Testis (tissue), 3 donors: ENCODE data around the gene PDE8B. TPM values are rescaled to one million over a fixed set of nuclear protein-coding genes. Genes with fewer than 3 reads are reported as not detected.
A peak's percentile ranks its signal among the peaks of the same experiment; 100 is the strongest.

ENCODE experiments used
- DNase-seq: peaks from one replicate; pipeline ENCODE4 v3.0.0-alpha.2; 2019
- H3K27ac ChIP-seq, 2 donors: fragments of 200-600 bp; sonication (generic); one replicate each; pipeline ENCODE4 v1.5.1; 2019
- H3K27me3 ChIP-seq: fragments of 200-600 bp; sonication (generic); one replicate; pipeline ENCODE4 v1.5.1; 2019
- H3K36me3 ChIP-seq: fragments of 200-600 bp; sonication (generic); one replicate; pipeline ENCODE4 v1.5.1; 2017; ENCODE audit warnings: low read depth; ENCODE audit errors: missing control alignments
- H3K4me1 ChIP-seq: fragments of 200-600 bp; sonication (generic); one replicate; pipeline ENCODE4 v1.5.1; 2019
- H3K4me3 ChIP-seq, 2 donors: fragments of 200-600 bp; sonication (generic); one replicate each; pipeline ENCODE4 v1.5.1; 2017 to 2019
- H3K9me3 ChIP-seq: fragments of 200-600 bp; sonication (generic); one replicate; pipeline ENCODE4 v1.5.1; 2017
- POLR2A ChIP-seq: fragments of 450-650 bp; IDR thresholded peaks from one replicate; pipeline ENCODE4 v1.6.1; 2017; ENCODE audit warnings: antibody characterized with exemption, mild to moderate bottlenecking, moderate library complexity
- WGBS, 2 donors: methylation state at CpG; one replicate each; pipeline ENCODE4 v1.1.5; 2018; 5-methylcytosine and 5-hydroxymethylcytosine counted together
- intact Hi-C: fragments of 100-400 bp; cut with DNase I; formaldehyde crosslinking; loops from one replicate; pipeline ENCODE4 v1.15.1; 2023; ENCODE audit warnings: low total_unique reads
- polyA plus RNA-seq: library from polyadenylated mRNA; stranded (reverse); fragments of 350-450 nt; fragmentation: Illumina TruSeq; extraction: RNeasy Lipid Tissue Mini Kit (QIAGEN cat#74804); gene quantifications from one replicate; pipeline ENCODE4 v1.2.3, GENCODE V29; 2014; ENCODE audit warnings: low read depth, low replicate concordance; ENCODE audit not compliant: insufficient read depth
- total RNA-seq, 2 donors: library from RNA; depleted of rRNA; stranded (reverse); fragments of >200 nt; gene quantifications; one replicate each; pipeline ENCODE4 v1.2.3, GENCODE V29; 2016
- TF ChIP-seq, protein P1 (sequence below), 3 experiments: fragments of 450-650 bp in 2 of 3; fragments of 200-600 bp in 1 of 3; sonication (generic) in 1 of 3; IDR thresholded peaks; one replicate each; pipeline ENCODE4 v1.5.1; 2016 to 2019; ENCODE audit warnings: antibody characterized with exemption in 3 of 3, mild to moderate bottlenecking in 2 of 3, moderate library complexity in 1 of 3

The PDE8B gene
- total and polyA plus RNA-seq, 3 donors from 2014 or later, result 2.0 to 7.2 (median 5.8) TPM

DNA sequence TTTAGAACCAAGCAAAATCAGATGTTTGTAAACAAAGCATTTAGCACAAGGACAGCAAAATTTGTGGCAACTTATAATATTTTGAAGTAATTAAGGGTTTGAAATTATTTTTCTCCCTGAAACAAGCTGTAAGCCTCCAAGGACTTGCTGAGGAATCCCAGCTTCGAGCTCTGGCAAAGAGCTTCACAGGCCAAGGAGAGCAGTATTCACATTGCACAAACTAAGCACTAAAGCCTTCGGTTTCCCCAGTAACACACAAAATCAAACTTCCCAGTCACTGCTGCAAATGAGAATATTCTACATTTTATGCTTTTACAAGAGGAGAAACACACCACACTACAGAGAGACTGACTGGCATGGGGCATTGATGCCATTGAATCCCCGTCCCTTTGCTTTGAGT, 179.7 kb downstream of the PDE8B start:
- Histone ChIP-seq H3K27me3 (no peaks in the 10 kb centered on the region), H3K4me1 (peaks cover 4% of the 10 kb centered on the region), H3K27ac (peak overlapping the region in 1 of 2 donors; percentile 19), H3K9me3 (no peaks in the 10 kb centered on the region), H3K36me3 (no peaks in the 10 kb centered on the region), H3K4me3 (no peak overlapping the region)
- DNase-seq, result peak; percentile 38
- intact Hi-C loops, result no loop called here
- WGBS, 2 donors, result 62 to 67% methylated on average over 3 of the region's 3 CpGs
- no peak for TF ChIP-seq POLR2A
- TF ChIP-seq, protein P1, sequence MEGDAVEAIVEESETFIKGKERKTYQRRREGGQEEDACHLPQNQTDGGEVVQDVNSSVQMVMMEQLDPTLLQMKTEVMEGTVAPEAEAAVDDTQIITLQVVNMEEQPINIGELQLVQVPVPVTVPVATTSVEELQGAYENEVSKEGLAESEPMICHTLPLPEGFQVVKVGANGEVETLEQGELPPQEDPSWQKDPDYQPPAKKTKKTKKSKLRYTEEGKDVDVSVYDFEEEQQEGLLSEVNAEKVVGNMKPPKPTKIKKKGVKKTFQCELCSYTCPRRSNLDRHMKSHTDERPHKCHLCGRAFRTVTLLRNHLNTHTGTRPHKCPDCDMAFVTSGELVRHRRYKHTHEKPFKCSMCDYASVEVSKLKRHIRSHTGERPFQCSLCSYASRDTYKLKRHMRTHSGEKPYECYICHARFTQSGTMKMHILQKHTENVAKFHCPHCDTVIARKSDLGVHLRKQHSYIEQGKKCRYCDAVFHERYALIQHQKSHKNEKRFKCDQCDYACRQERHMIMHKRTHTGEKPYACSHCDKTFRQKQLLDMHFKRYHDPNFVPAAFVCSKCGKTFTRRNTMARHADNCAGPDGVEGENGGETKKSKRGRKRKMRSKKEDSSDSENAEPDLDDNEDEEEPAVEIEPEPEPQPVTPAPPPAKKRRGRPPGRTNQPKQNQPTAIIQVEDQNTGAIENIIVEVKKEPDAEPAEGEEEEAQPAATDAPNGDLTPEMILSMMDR (IDR thresholded peaks at IDR 0.05), result no peak

DNA sequence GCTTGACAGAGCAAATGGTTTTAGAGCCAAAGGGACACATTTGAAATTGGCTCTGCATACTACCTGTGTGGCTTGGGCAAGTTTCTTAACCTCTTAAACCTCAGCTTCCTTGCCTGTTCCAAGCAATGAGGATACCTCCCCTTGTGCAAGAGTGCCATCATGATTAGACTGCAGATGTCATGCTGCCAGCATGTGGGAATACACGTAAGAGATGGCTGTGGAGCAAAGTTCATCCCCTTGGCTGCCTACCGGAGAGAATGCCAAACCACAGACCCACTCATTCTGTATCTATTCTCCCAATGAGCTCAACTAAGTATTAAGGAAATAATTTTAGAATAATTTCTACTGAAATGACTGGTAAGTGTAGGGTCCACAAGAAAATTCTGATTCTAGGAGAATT, 180.3 kb downstream of the PDE8B start:
- no peaks in the 10 kb centered on the region for H3K36me3 ChIP-seq
- 58 to 66% methylated on average over 2 of the region's 2 CpGs for WGBS, 2 donors
- H3K4me3 ChIP-seq, result no peak overlapping the region
- no peak for DNase-seq
- TF ChIP-seq, protein P1 (IDR thresholded peaks at IDR 0.05), result no peak
- no peak for TF ChIP-seq POLR2A
- H3K9me3 ChIP-seq, result no peaks in the 10 kb centered on the region
- H3K4me1 ChIP-seq, result peaks cover 4% of the 10 kb centered on the region
- intact Hi-C loops, result no loop called here
- H3K27ac ChIP-seq, result peak overlapping the region in 1 of 2 donors; percentile 19
- no peaks in the 10 kb centered on the region for H3K27me3 ChIP-seq

DNA sequence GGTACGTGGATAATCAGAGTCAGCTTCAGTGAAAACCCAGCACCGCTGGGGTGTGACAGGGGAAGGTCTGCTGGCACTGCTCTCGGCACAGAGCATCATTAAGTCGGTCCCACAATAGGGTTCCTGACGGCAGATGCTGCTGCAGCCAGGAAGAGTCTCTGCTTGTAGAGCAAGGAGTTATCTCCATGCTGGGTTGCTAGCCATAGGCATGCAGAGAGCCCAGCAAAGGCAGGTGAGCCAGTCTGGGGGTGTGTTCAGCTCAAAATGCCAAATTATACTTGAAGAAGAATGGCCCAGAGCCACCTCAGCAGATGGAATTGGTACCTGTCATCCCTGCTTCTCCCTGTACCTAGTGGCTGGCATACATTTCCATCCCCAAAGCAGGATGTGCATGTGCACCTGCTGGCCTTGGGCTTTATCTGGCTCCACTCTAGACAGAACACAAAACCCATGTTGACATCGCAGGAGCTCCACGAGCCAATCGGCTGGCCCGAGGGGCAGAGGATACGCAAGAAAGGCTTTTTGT, 180.8 kb downstream of the PDE8B start:
- Histone ChIP-seq H3K4me3 (no peak overlapping the region), H3K9me3 (no peaks in the 10 kb centered on the region), H3K36me3 (no peaks in the 10 kb centered on the region), H3K27me3 (no peaks in the 10 kb centered on the region), H3K4me1 (peaks cover 4% of the 10 kb centered on the region), H3K27ac (no peak overlapping the region)
- intact Hi-C loops, result no loop called here
- 72 to 85% methylated on average over 10 of the region's 10 CpGs for WGBS, 2 donors
- no peak for DNase-seq
- no peak for TF ChIP-seq POLR2A
- TF ChIP-seq, protein P1 (IDR thresholded peaks at IDR 0.05), result no peak

DNA sequence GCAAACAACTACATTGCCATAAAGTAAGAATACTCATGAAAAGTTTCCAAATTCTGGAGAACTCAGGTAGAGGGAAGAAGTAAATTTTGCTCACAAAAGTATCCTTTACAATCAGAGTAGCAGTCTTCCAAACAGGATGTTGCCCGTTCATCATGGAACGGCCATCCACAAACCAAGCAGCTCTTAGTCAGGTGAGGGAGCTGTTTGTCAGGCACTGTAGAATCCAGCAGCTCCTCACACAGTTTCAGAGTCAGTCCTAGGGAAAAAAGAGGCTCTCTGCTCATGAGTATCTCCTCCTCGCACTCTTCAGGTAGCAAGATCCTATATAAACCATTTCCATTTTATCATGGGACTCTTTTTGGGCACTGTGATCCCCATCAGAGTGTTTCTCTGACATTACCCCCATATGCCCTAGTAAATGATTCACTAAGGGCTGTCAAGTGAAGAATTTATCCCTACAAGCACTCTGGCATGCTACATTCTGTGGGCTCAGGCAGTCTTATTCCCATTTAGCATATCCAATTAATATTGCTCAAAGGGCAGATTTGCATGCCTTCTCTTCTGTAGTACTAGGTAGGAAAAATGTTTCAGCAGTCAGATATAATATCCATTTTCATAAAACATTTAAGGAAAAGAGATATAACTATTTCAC, 183.7 kb downstream of the PDE8B start:
- H3K9me3 ChIP-seq, result no peaks in the 10 kb centered on the region
- H3K4me1 ChIP-seq, result peaks cover 7% of the 10 kb centered on the region
- intact Hi-C loops, result no loop called here
- no peaks in the 10 kb centered on the region for H3K36me3 ChIP-seq
- WGBS, 2 donors, result 77 to 93% methylated on average over 3 of the region's 3 CpGs
- no peaks in the 10 kb centered on the region for H3K27me3 ChIP-seq
- no peak for TF ChIP-seq POLR2A
- TF ChIP-seq, protein P1 (IDR thresholded peaks at IDR 0.05), result no peak
- H3K27ac ChIP-seq, result no peak overlapping the region
- no peak overlapping the region for H3K4me3 ChIP-seq
- no peak for DNase-seq

DNA sequence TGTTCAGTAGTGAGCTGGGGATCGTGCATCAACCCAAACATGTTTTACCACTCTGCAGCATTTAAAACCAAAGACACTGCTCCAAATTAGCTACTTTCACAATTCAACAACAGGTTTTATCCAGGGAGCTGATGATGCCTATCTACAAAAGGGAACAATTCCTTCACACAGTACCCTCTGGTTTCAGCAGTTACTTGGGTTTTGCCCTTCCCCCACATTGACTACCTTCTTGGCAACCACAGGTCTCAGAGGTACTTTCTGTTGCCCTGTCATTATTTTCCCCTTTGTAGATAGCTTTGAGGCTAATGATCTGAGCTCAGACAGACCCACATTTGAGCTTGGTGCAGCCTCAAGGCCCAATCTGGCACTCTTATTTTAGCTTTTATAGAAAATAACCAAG, 185.5 kb downstream of the PDE8B start:
- DNase-seq, result no peak
- no peak for TF ChIP-seq POLR2A
- TF ChIP-seq, protein P1 (IDR thresholded peaks at IDR 0.05), result no peak
- Histone ChIP-seq H3K9me3 (no peaks in the 10 kb centered on the region), H3K27ac (no peak overlapping the region), H3K4me1 (peaks cover 4% of the 10 kb centered on the region), H3K4me3 (no peak overlapping the region), H3K27me3 (no peaks in the 10 kb centered on the region), H3K36me3 (no peaks in the 10 kb centered on the region)
- 71 to 83% methylated on average over 1 of the region's 1 CpG for WGBS, 2 donors
- intact Hi-C loops, result no loop called here
